Upper lobe of left lung (tissue), 4 donors: ENCODE results near the gene UBC.

ENCODE experiments used
- CTCF ChIP-seq, 6 experiments: fragments of 450-650 bp in 4 of 6; fragments of 200-600 bp in 2 of 6; sonication (generic) in 2 of 6; IDR thresholded peaks; one replicate each; pipeline ENCODE4 v1.5.1; 2016 to 2019; ENCODE audit warnings: antibody characterized with exemption in 6 of 6
- POLR2A ChIP-seq, 4 donors: fragments of 450-650 bp; IDR thresholded peaks; one replicate each; pipeline ENCODE4 v1.5.1; 2016 to 2017; ENCODE audit warnings: antibody characterized with exemption in 4 of 4, mild to moderate bottlenecking in 2 of 4
- POLR2AphosphoS5 ChIP-seq, 2 donors: sonication (generic); formaldehyde crosslinking; IDR thresholded peaks; one replicate each; pipeline ENCODE4 v1.5.1; 2017; ENCODE audit warnings: antibody characterized with exemption in 2 of 2

- TF ChIP-seq POLR2A (IDR thresholded peaks at IDR 0.05) (no peak), CTCF (IDR thresholded peaks at IDR 0.05) (no peak), POLR2AphosphoS5 (IDR thresholded peaks at IDR 0.05) (no peak)
Measured at GRCh38 chr12:124946447-124946793, 32.0 kb upstream of the UBC start.
